ENCODE data around the gene CC2D2B. TPM values are rescaled to one million over a fixed set of nuclear protein-coding genes. Genes with fewer than 3 reads are reported as not detected.

The CC2D2B gene
- total and polyA plus RNA-seq, 2 of the 13 experiments (the other 11 are each of a cell fraction or from before 2014, with no cell fraction given): 0.20 TPM; not detected in 1

GRCh38 chr10:95907456-95908253 lies at the start of gene CC2D2B (continued):
- TF ChIP-seq, protein P1, sequence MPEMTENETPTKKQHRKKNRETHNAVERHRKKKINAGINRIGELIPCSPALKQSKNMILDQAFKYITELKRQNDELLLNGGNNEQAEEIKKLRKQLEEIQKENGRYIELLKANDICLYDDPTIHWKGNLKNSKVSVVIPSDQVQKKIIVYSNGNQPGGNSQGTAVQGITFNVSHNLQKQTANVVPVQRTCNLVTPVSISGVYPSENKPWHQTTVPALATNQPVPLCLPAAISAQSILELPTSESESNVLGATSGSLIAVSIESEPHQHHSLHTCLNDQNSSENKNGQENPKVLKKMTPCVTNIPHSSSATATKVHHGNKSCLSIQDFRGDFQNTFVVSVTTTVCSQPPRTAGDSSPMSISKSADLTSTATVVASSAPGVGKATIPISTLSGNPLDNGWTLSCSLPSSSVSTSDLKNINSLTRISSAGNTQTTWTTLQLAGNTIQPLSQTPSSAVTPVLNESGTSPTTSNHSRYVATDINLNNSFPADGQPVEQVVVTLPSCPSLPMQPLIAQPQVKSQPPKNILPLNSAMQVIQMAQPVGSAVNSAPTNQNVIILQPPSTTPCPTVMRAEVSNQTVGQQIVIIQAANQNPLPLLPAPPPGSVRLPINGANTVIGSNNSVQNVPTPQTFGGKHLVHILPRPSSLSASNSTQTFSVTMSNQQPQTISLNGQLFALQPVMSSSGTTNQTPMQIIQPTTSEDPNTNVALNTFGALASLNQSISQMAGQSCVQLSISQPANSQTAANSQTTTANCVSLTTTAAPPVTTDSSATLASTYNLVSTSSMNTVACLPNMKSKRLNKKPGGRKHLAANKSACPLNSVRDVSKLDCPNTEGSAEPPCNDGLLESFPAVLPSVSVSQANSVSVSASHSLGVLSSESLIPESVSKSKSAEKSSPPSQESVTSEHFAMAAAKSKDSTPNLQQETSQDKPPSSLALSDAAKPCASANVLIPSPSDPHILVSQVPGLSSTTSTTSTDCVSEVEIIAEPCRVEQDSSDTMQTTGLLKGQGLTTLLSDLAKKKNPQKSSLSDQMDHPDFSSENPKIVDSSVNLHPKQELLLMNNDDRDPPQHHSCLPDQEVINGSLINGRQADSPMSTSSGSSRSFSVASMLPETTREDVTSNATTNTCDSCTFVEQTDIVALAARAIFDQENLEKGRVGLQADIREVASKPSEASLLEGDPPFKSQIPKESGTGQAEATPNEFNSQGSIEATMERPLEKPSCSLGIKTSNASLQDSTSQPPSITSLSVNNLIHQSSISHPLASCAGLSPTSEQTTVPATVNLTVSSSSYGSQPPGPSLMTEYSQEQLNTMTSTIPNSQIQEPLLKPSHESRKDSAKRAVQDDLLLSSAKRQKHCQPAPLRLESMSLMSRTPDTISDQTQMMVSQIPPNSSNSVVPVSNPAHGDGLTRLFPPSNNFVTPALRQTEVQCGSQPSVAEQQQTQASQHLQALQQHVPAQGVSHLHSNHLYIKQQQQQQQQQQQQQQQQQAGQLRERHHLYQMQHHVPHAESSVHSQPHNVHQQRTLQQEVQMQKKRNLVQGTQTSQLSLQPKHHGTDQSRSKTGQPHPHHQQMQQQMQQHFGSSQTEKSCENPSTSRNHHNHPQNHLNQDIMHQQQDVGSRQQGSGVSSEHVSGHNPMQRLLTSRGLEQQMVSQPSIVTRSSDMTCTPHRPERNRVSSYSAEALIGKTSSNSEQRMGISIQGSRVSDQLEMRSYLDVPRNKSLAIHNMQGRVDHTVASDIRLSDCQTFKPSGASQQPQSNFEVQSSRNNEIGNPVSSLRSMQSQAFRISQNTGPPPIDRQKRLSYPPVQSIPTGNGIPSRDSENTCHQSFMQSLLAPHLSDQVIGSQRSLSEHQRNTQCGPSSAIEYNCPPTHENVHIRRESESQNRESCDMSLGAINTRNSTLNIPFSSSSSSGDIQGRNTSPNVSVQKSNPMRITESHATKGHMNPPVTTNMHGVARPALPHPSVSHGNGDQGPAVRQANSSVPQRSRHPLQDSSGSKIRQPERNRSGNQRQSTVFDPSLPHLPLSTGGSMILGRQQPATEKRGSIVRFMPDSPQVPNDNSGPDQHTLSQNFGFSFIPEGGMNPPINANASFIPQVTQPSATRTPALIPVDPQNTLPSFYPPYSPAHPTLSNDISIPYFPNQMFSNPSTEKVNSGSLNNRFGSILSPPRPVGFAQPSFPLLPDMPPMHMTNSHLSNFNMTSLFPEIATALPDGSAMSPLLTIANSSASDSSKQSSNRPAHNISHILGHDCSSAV (CRISPR knock-in tag; IDR thresholded peaks at IDR 0.05; ENCODE audit: borderline replicate concordance): no peak
- TF ChIP-seq ZNF776 (CRISPR knock-in tag; IDR thresholded peaks at IDR 0.05) (peak; percentile 83; the same call in 1 of the 2 replicates), ZNF672 (CRISPR knock-in tag; IDR thresholded peaks at IDR 0.05) (no peak), ZFP37 (CRISPR knock-in tag; IDR thresholded peaks at IDR 0.05; ENCODE audit: borderline replicate concordance) (no peak), HNRNPUL1 (IDR thresholded peaks at IDR 0.05; ENCODE audit: low read depth, low read length) (no peak), IKZF1 (IDR thresholded peaks at IDR 0.05) (no peak), ZNF790 (CRISPR knock-in tag; IDR thresholded peaks at IDR 0.05; ENCODE audit: borderline replicate concordance) (no peak), JUNB (CRISPR knock-in tag; IDR thresholded peaks at IDR 0.05; ENCODE audit: borderline replicate concordance) (no peak), MTF1 (CRISPR knock-in tag; IDR thresholded peaks at IDR 0.05) (no peak), ZNF879 (CRISPR knock-in tag; IDR thresholded peaks at IDR 0.05) (peak; percentile 73; the same call in 1 of the 2 replicates), ZNF274 (CRISPR knock-in tag; IDR thresholded peaks at IDR 0.05) (peak; percentile 75; the same call in 1 of the 2 replicates), CHCHD3 (CRISPR knock-in tag; IDR thresholded peaks at IDR 0.05) (peak; percentile 23; the same call in 1 of the 2 replicates), JDP2 (CRISPR knock-in tag; IDR thresholded peaks at IDR 0.05; ENCODE audit: borderline replicate concordance) (no peak), MZF1 (CRISPR knock-in tag; IDR thresholded peaks at IDR 0.05; ENCODE audit: borderline replicate concordance) (0 out of 2 replicates have a peak, but pooled peaks have one; percentile 58), SOX5 (CRISPR knock-in tag; IDR thresholded peaks at IDR 0.05; ENCODE audit: borderline replicate concordance) (no peak), LBX2 (CRISPR knock-in tag; IDR thresholded peaks at IDR 0.05; ENCODE audit: borderline replicate concordance) (peak; percentile 92; the same call in 1 of the 2 replicates), TRAFD1 (CRISPR knock-in tag; IDR thresholded peaks at IDR 0.05; ENCODE audit: borderline replicate concordance) (no peak)
- TF ChIP-seq, protein P2, sequence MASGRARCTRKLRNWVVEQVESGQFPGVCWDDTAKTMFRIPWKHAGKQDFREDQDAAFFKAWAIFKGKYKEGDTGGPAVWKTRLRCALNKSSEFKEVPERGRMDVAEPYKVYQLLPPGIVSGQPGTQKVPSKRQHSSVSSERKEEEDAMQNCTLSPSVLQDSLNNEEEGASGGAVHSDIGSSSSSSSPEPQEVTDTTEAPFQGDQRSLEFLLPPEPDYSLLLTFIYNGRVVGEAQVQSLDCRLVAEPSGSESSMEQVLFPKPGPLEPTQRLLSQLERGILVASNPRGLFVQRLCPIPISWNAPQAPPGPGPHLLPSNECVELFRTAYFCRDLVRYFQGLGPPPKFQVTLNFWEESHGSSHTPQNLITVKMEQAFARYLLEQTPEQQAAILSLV (CRISPR knock-in tag; IDR thresholded peaks at IDR 0.05; ENCODE audit: borderline replicate concordance): peak; percentile 82; the same call in 1 of the 2 replicates
